Endothelial cell of umbilical vein (primary cell): ENCODE data around the gene KLHL21. TPM values are rescaled to one million over a fixed set of nuclear protein-coding genes. Genes with fewer than 3 reads are reported as not detected.

Experiments
- BruUV-seq: library from RNA; stranded (reverse); fragments of 400-500 nt; replicated peaks from 2 replicates; lab custom pipeline; 2021; lab: Mats Ljungman, UMichigan
- CTCF ChIA-PET: fragments of 300-600, 350-600 bp; sonication (Branson Sonifier 250); formaldehyde crosslinking; loops from one replicate; lab custom pipeline; 2021; ENCODE audit warnings: antibody characterized with exemption, inconsistent platforms; lab: Charles Lee
- POLR2A ChIA-PET: fragments of 300-600, 350-600 bp; sonication (Branson Sonifier 250); formaldehyde crosslinking; loops from one replicate; lab custom pipeline; 2021; ENCODE audit warnings: antibody characterized with exemption, inconsistent platforms; lab: Charles Lee
- DNase-seq: peaks from one replicate; pipeline ENCODE4 v3.0.0-alpha.2; 2011; ENCODE audit warnings: low read depth, low spot score
- FAIRE-seq: peaks from 2 replicates; lab custom pipeline; 2011; peaks lifted over from hg19 to GRCh38; lab: Jason Lieb, UNC
- H2AFZ ChIP-seq: 2 replicates; pipeline ENCODE4 v1.6.0; 2012; ENCODE audit warnings: low read depth, low read length, control low read depth, inconsistent platforms
- H3K27ac ChIP-seq: 2 replicates; pipeline ENCODE4 v1.5.1; 2011; ENCODE audit warnings: low read depth, mild to moderate bottlenecking, control low read depth, low read length, moderate library complexity; ENCODE audit not compliant: insufficient read depth
- H3K27me3 ChIP-seq, 2 experiments: 2 replicates each; pipeline versions ENCODE4 v1.6.0 to v1.6.1; 2011; ENCODE audit warnings: low read length in 2 of 2, mixed read lengths in 1 of 2; ENCODE audit not compliant: control insufficient read depth in 2 of 2, insufficient read depth in 2 of 2
- H3K36me3 ChIP-seq, 2 experiments: 2 replicates in 1 of 2; 3 replicates in 1 of 2; pipeline ENCODE4 v1.5.1; 2011; ENCODE audit warnings: low read length in 2 of 2, mild to moderate bottlenecking in 1 of 2, moderate library complexity in 1 of 2; ENCODE audit not compliant: control insufficient read depth in 2 of 2, insufficient read depth in 2 of 2; ENCODE audit errors: extremely low read depth in 1 of 2
- H3K4me1 ChIP-seq: 3 replicates; pipeline ENCODE4 v1.5.1; 2011; ENCODE audit warnings: mild to moderate bottlenecking, low read length; ENCODE audit not compliant: control insufficient read depth, insufficient read depth; ENCODE audit errors: extremely low read depth
- H3K4me2 ChIP-seq: 2 replicates; pipeline ENCODE4 v1.6.1; 2011; ENCODE audit warnings: low read length, control low read depth, mixed read lengths; ENCODE audit not compliant: insufficient read depth
- H3K4me3 ChIP-seq, 3 experiments: fragments of 200-600 bp in 1 of 3; sonication (generic), shearing (Covaris generic) in 1 of 3; replicated peaks in 1 of 3; 2 replicates each; pipeline ENCODE4 v1.5.1; 2011 to 2016; ENCODE audit warnings: control low read depth in 3 of 3, low read length in 3 of 3, mild to moderate bottlenecking in 2 of 3, inconsistent platforms in 1 of 3, low read depth in 1 of 3, moderate library complexity in 1 of 3; ENCODE audit not compliant: insufficient read depth in 1 of 3
- H3K79me2 ChIP-seq: 2 replicates; pipeline ENCODE4 v1.6.0; 2012; ENCODE audit warnings: low read length, inconsistent platforms; ENCODE audit not compliant: control insufficient read depth, insufficient read depth
- H3K9ac ChIP-seq: replicated peaks from 2 replicates; pipeline ENCODE3; 2011; ENCODE audit warnings: low read length, control low read depth; ENCODE audit not compliant: insufficient read depth; ENCODE audit errors: extremely low read depth
- H3K9me1 ChIP-seq: replicated peaks from 3 replicates; pipeline ENCODE4 v1.6.0; 2011; ENCODE audit warnings: mild to moderate bottlenecking, low read length; ENCODE audit not compliant: control insufficient read depth, insufficient read depth; ENCODE audit errors: extremely low read depth
- H3K9me3 ChIP-seq: replicated peaks from 2 replicates; pipeline ENCODE4 v1.5.1; 2012; ENCODE audit warnings: low read length, inconsistent platforms; ENCODE audit not compliant: control insufficient read depth, insufficient read depth
- H4K20me1 ChIP-seq: replicated peaks from 2 replicates; pipeline ENCODE3; 2011; ENCODE audit warnings: mild to moderate bottlenecking, low read length; ENCODE audit not compliant: control insufficient read depth, insufficient read depth; ENCODE audit errors: extremely low read depth
- CTCF ChIP-seq, 2 donors: IDR thresholded peaks; 1 replicate in 1 of 2; 2 replicates in 1 of 2; pipeline ENCODE4 v1.5.1; 2011; ENCODE audit warnings: low read length in 2 of 2, mild to moderate bottlenecking in 2 of 2, moderate library complexity in 2 of 2, control low read depth in 1 of 2, inconsistent platforms in 1 of 2, low read depth in 1 of 2; ENCODE audit not compliant: insufficient read depth in 1 of 2; ENCODE audit errors: extremely low read depth in 1 of 2
- EZH2 ChIP-seq: IDR thresholded peaks from 2 replicates; pipeline ENCODE4 v1.6.1; 2012; ENCODE audit warnings: borderline replicate concordance, low read depth, mild to moderate bottlenecking, moderate library complexity, low read length, inconsistent platforms; ENCODE audit not compliant: severe bottlenecking
- FOS ChIP-seq: IDR thresholded peaks from 2 replicates; pipeline ENCODE4 v1.6.1; 2011; ENCODE audit warnings: mild to moderate bottlenecking, low read length, moderate library complexity, borderline replicate concordance; ENCODE audit not compliant: insufficient read depth
- GATA2 ChIP-seq: IDR thresholded peaks from 2 replicates; pipeline ENCODE4 v1.7.0; 2011; ENCODE audit warnings: low read depth, mild to moderate bottlenecking, moderate library complexity, mixed read lengths, low read length; ENCODE audit not compliant: insufficient read length, insufficient read depth
- JUN ChIP-seq: IDR thresholded peaks from 2 replicates; pipeline ENCODE4 v1.6.1; 2011; ENCODE audit warnings: borderline replicate concordance, low read depth; ENCODE audit not compliant: insufficient read length, insufficient read depth
- MAX ChIP-seq: IDR thresholded peaks from 2 replicates; pipeline ENCODE4 v1.6.1; 2011; ENCODE audit not compliant: insufficient read depth, insufficient read length
- MYC ChIP-seq: IDR thresholded peaks from one replicate; pipeline ENCODE4 v1.6.1; 2011; ENCODE audit warnings: mild to moderate bottlenecking, low read depth, low read length
- POLR2A ChIP-seq: IDR thresholded peaks from 2 replicates; pipeline ENCODE4 v1.6.1; 2012; ENCODE audit warnings: low read depth, mild to moderate bottlenecking, control low read depth, low read length
- POLR2AphosphoS5 ChIP-seq: IDR thresholded peaks from 2 replicates; pipeline ENCODE4 v1.6.1; 2012; ENCODE audit warnings: low read depth, mild to moderate bottlenecking, control low read depth, low read length, moderate library complexity; ENCODE audit not compliant: insufficient read depth
- dilution Hi-C: fragments of 300-500 bp; cut with MboI; formaldehyde crosslinking; loops from one replicate; pipeline ENCODE4 v1.15.0; 2019; ENCODE audit warnings: low sequenced_read_pairs; ENCODE audit not compliant: extremely low pct_ligation_motif_present
- intact Hi-C: fragments of 100-400 bp; cut with micrococcal nuclease; formaldehyde crosslinking; loops from one replicate; pipeline ENCODE4 v1.10.0; 2022
- polyA plus RNA-seq, 4 experiments: library from polyadenylated mRNA; depleted of rRNA in 3 of 4; stranded (reverse) in 3 of 4; unstranded in 1 of 4; fragments of >200 nt; gene quantifications; 2 replicates each; pipeline versions ENCODE4 v1.2.1 to v1.2.3, GENCODE V29; 2011 to 2012; ENCODE audit warnings: missing spikeins in 1 of 4
- total RNA-seq: library from RNA; stranded (reverse); gene quantifications from 2 replicates; pipeline ENCODE4 v1.2.3, GENCODE V29; 2021

Gene KLHL21
- total and polyA plus RNA-seq, 2 donors (not counting 3 experiments of a cell fraction or from before 2014, with no cell fraction given), result 18.0 to 22.4 TPM

GRCh38 chr1:6570100-6570499 is 32.6 kb downstream of the KLHL21 start:
- H3K4me1 ChIP-seq, result no peaks in the 10 kb centered on the region
- peaks cover 5 to 17% of the 10 kb centered on the region in 2 experiments for H3K27me3 ChIP-seq
- H3K27ac ChIP-seq, result no peak overlapping the region
- no peaks in the 10 kb centered on the region for H3K36me3 ChIP-seq
- H3K9me1 ChIP-seq, result no peaks in the 10 kb centered on the region
- no peak overlapping the region for H3K9ac ChIP-seq
- intact Hi-C loops, result no loop called here
- H3K4me3 ChIP-seq, result no peak overlapping the region
- ChIA-PET POLR2A (no interaction called here), CTCF (interaction anchor here (0.5 to 1.3 kb wide), 3 partner anchors 9 to 48 kb away, joined by 3 to 4 read pairs (median 4); no protein-coding TSS in a partner anchor)
- BruUV-seq, result no TSS peak
- H2AFZ ChIP-seq, result no peak overlapping the region
- FAIRE-seq (no peak), DNase-seq (no peak)
- H3K9me3 ChIP-seq, result no peaks in the 10 kb centered on the region
- H3K4me2 ChIP-seq, result no peak overlapping the region
- dilution Hi-C loops, result no loop called here
- H4K20me1 ChIP-seq, result no peaks in the 10 kb centered on the region
- TF ChIP-seq GATA2 (no peak), CTCF (IDR thresholded peaks at IDR 0.05; ENCODE audit: extremely low read depth in 1 of 2, insufficient read depth in 1 of 2, low read depth in 1 of 2, low read length in 2 of 2) (no peak), MAX (no peak), FOS (no peak), POLR2AphosphoS5 (no peak), JUN (no peak), EZH2 (no peak), MYC (no peak), POLR2A (no peak)
- H3K79me2 ChIP-seq, result no peaks in the 10 kb centered on the region
